ENCODE data around the gene LMNTD2. TPM values are rescaled to one million over a fixed set of nuclear protein-coding genes. Genes with fewer than 3 reads are reported as not detected.

Gene LMNTD2
- total and polyA plus RNA-seq, 2 of the 13 experiments (the other 11 are each of a cell fraction or from before 2014, with no cell fraction given) = 1.1 to 3.1 TPM

DNA sequence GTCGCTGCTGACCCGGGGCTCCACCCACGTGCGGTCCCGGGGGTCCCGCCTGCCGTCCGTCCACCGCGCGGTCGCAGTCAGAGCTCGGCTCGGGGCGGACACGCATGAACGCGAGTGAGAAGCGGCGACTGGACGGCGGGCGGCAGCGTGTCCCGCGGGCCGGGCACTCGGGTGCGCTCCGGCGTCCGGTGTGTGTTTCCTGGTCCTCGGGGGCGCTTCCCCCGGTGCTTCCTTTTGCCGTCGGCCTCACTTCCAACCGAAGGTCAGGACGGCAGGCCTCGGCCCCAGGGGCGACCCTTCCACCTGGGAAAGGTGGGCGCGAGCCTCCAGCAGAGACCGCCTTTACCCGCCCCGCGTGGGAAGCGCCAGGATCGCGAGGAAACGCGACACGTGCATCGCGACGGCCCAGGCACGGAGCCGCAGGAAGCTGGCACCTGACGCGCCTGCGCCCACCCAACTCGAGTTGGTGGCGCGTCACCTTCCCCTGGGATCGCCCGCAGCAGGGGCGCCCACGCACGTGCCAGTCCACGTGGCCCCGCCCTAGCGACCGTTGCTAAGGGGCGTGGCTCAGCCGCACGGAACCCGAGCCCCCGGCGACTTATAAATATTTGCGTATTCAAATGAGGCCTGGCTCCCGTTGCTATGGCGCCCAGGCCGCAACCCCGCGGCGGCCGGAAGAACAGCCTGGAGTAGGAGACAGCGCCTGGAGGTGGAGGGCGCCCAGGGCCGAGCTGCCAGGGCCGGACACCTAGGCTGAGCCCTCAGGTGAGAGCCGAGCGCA is 23.5 kb downstream of the LMNTD2 start, which contains the start of gene LRRC56 (continued):
- no peak for TF ChIP-seq ARID3A (IDR thresholded peaks at IDR 0.05; ENCODE audit: low read depth, low read length)
- TF ChIP-seq ZNF691 (CRISPR knock-in tag; IDR thresholded peaks at IDR 0.05; ENCODE audit: borderline replicate concordance, low read depth) = 0 out of 2 replicates have a peak, but pooled peaks have one; percentile 6
- TF ChIP-seq ZNF788 (CRISPR knock-in tag; IDR thresholded peaks at IDR 0.05; ENCODE audit: borderline replicate concordance) = no peak
- TF ChIP-seq, protein P1, sequence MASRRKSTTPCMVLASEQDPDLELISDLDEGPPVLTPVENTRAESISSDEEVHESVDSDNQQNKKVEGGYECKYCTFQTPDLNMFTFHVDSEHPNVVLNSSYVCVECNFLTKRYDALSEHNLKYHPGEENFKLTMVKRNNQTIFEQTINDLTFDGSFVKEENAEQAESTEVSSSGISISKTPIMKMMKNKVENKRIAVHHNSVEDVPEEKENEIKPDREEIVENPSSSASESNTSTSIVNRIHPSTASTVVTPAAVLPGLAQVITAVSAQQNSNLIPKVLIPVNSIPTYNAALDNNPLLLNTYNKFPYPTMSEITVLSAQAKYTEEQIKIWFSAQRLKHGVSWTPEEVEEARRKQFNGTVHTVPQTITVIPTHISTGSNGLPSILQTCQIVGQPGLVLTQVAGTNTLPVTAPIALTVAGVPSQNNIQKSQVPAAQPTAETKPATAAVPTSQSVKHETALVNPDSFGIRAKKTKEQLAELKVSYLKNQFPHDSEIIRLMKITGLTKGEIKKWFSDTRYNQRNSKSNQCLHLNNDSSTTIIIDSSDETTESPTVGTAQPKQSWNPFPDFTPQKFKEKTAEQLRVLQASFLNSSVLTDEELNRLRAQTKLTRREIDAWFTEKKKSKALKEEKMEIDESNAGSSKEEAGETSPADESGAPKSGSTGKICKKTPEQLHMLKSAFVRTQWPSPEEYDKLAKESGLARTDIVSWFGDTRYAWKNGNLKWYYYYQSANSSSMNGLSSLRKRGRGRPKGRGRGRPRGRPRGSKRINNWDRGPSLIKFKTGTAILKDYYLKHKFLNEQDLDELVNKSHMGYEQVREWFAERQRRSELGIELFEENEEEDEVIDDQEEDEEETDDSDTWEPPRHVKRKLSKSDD (CRISPR knock-in tag; IDR thresholded peaks at IDR 0.05; ENCODE audit: low read depth) = peak; percentile 97
- TF ChIP-seq, protein P2, sequence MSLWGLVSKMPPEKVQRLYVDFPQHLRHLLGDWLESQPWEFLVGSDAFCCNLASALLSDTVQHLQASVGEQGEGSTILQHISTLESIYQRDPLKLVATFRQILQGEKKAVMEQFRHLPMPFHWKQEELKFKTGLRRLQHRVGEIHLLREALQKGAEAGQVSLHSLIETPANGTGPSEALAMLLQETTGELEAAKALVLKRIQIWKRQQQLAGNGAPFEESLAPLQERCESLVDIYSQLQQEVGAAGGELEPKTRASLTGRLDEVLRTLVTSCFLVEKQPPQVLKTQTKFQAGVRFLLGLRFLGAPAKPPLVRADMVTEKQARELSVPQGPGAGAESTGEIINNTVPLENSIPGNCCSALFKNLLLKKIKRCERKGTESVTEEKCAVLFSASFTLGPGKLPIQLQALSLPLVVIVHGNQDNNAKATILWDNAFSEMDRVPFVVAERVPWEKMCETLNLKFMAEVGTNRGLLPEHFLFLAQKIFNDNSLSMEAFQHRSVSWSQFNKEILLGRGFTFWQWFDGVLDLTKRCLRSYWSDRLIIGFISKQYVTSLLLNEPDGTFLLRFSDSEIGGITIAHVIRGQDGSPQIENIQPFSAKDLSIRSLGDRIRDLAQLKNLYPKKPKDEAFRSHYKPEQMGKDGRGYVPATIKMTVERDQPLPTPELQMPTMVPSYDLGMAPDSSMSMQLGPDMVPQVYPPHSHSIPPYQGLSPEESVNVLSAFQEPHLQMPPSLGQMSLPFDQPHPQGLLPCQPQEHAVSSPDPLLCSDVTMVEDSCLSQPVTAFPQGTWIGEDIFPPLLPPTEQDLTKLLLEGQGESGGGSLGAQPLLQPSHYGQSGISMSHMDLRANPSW (CRISPR knock-in tag; IDR thresholded peaks at IDR 0.05; ENCODE audit: borderline replicate concordance) = no peak
- TF ChIP-seq SATB2 (CRISPR knock-in tag; IDR thresholded peaks at IDR 0.05) = no peak
- TF ChIP-seq, protein P3, sequence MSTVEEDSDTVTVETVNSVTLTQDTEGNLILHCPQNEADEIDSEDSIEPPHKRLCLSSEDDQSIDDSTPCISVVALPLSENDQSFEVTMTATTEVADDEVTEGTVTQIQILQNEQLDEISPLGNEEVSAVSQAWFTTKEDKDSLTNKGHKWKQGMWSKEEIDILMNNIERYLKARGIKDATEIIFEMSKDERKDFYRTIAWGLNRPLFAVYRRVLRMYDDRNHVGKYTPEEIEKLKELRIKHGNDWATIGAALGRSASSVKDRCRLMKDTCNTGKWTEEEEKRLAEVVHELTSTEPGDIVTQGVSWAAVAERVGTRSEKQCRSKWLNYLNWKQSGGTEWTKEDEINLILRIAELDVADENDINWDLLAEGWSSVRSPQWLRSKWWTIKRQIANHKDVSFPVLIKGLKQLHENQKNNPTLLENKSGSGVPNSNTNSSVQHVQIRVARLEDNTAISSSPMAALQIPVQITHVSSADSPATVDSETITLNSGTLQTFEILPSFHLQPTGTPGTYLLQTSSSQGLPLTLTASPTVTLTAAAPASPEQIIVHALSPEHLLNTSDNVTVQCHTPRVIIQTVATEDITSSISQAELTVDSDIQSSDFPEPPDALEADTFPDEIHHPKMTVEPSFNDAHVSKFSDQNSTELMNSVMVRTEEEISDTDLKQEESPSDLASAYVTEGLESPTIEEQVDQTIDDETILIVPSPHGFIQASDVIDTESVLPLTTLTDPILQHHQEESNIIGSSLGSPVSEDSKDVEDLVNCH (CRISPR knock-in tag; IDR thresholded peaks at IDR 0.05) = no peak
- TF ChIP-seq IRX3 (CRISPR knock-in tag; IDR thresholded peaks at IDR 0.05; ENCODE audit: borderline replicate concordance, low read depth) = 0 out of 2 replicates have a peak, but pooled peaks have one; percentile 27
- TF ChIP-seq ELF1 (CRISPR knock-in tag; IDR thresholded peaks at IDR 0.05) = peak; percentile 77
- 0 out of 2 replicates have a peak, but pooled peaks have one; percentile 48 for TF ChIP-seq MTA1 (CRISPR knock-in tag; IDR thresholded peaks at IDR 0.05; ENCODE audit: borderline replicate concordance)
- TF ChIP-seq, protein P4, sequence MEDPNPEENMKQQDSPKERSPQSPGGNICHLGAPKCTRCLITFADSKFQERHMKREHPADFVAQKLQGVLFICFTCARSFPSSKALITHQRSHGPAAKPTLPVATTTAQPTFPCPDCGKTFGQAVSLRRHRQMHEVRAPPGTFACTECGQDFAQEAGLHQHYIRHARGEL (CRISPR knock-in tag; IDR thresholded peaks at IDR 0.05) = no peak

Data from HepG2 (cell line).